ENCODE measurements around the gene NARF. TPM values are rescaled to one million over a fixed set of nuclear protein-coding genes. Genes with fewer than 3 reads are reported as not detected.
A peak's percentile ranks its signal among the peaks of the same experiment; 100 is the strongest.

Gene NARF
- total RNA-seq, 5 donors from 2014 or later (not counting 1 experiment from before 2014, with no cell fraction given), result 85.7 to 113 (median 101) TPM

- Histone ChIP-seq H3K27me3 (replicated peaks in 1 of 2; ENCODE audit: control insufficient read depth in 2 of 2, extremely low read depth in 1 of 2, insufficient read depth in 2 of 2, low read length in 1 of 2) (no peaks in the 10 kb centered on the region), H3K9me3 (no peaks in the 10 kb centered on the region), H3K27ac (ENCODE audit: low read length) (peak within 1 kb of the TSS; percentile 62), H3K4me3 (ENCODE audit: control insufficient read depth in 1 of 2, extremely low read depth in 1 of 2, low read length in 1 of 2) (peak within 1 kb of the TSS; percentile 65 to 83), H3K36me3 (ENCODE audit: control insufficient read depth in 2 of 2, extremely low read depth in 1 of 2, insufficient read depth in 1 of 2, low read length in 1 of 2) (peaks cover 0 to 17% of the 10 kb centered on the region in 2 donors), H3K4me1 (ENCODE audit: control insufficient read depth in 1 of 2, extremely low read depth in 1 of 2, insufficient read depth in 2 of 2, low read length in 2 of 2) (peaks cover 7 to 42% of the 10 kb centered on the region in 2 experiments)
- peaks cover 30 to 37% (median 36%) of the 10 kb centered on the region in 3 donors for H3K4me1 Mint-ChIP-seq
- peaks cover 30% of the 10 kb centered on the region for H3K36me3 Mint-ChIP-seq
- DNase-seq (peak; percentile 68 to 93 (median 80)), ATAC-seq (replicated peaks in 1 of 4) (peak; percentile 85 to 91 (median 87))
- POLR2A ChIA-PET, result interaction anchor here (0.6 to 1.1 kb wide), 3 partner anchors 40 to 526 kb away, joined by 3 to 4 read pairs (median 3); partner anchors contain the start of gene NARF (in 1 of the 2)
- no peaks in the 10 kb centered on the region for H3K27me3 Mint-ChIP-seq
- peak within 1 kb of the TSS; percentile 77 to 81 (median 80) for H3K4me3 Mint-ChIP-seq
- 1% methylated on average over 94 of the region's 108 CpGs for WGBS (ENCODE audit: insufficient coverage)
- peak within 1 kb of the TSS; percentile 91 to 93 for H3K27ac Mint-ChIP-seq
- CTCF ChIA-PET, result interaction anchor here (0.6 to 1.2 kb wide), 3 partner anchors 30 to 546 kb away, joined by 3 to 4 read pairs (median 4); no protein-coding TSS in a partner anchor
- H3K9me3 Mint-ChIP-seq, result no peaks in the 10 kb centered on the region
Observed at GRCh38 chr17:82418001-82418986, 40.2 kb upstream of the NARF start, which contains the start of the genes HEXD and OGFOD3. Gene HEXD, plus strand, starts transcription at chr17:82418347. Its CDS starts 1,453 bp downstream, at chr17:82419800. Gene OGFOD3, minus strand, starts transcription at chr17:82418586. Its CDS starts 101 bp downstream, at chr17:82418485.

- H3K36me3 Mint-ChIP-seq, result peaks cover 27% of the 10 kb centered on the region
- no peaks in the 10 kb centered on the region for H3K27me3 Mint-ChIP-seq
- peak overlapping the region; percentile 62 for H3K27ac ChIP-seq (ENCODE audit: low read length)
- no peaks in the 10 kb centered on the region for H3K9me3 Mint-ChIP-seq
- peak overlapping the region; percentile 91 to 93 for H3K27ac Mint-ChIP-seq
- WGBS (ENCODE audit: insufficient coverage), result no CpG with 5 or more reads among the region's 2 CpGs
- H3K4me1 ChIP-seq (ENCODE audit: control insufficient read depth in 1 of 2, extremely low read depth in 1 of 2, insufficient read depth in 2 of 2, low read length in 2 of 2), result peaks cover 7 to 38% of the 10 kb centered on the region in 2 experiments
- ChIA-PET CTCF (interaction anchor here in 1 of 2 donors (1.2 kb wide), 1 partner anchor 30 kb away, joined by 3 read pairs; no protein-coding TSS in a partner anchor), POLR2A (interaction anchor here (0.6 to 0.9 kb wide), 2 partner anchors 38 to 60 kb away, joined by 3 to 6 read pairs; partner anchors contain the start of gene TEX19 (in 1 of the 2))
- H3K36me3 ChIP-seq (ENCODE audit: control insufficient read depth in 2 of 2, extremely low read depth in 1 of 2, insufficient read depth in 1 of 2, low read length in 1 of 2), result peaks cover 0 to 14% of the 10 kb centered on the region in 2 donors
- no peak for ATAC-seq (replicated peaks in 1 of 4)
- DNase-seq, result peak in 1 of 35 experiments; percentile 42
- H3K4me3 Mint-ChIP-seq, result peak overlapping the region; percentile 77 to 81 (median 80)
- H3K9me3 ChIP-seq, result no peaks in the 10 kb centered on the region
- no peaks in the 10 kb centered on the region for H3K27me3 ChIP-seq (replicated peaks in 1 of 2; ENCODE audit: control insufficient read depth in 2 of 2, extremely low read depth in 1 of 2, insufficient read depth in 2 of 2, low read length in 1 of 2)
- H3K4me1 Mint-ChIP-seq, result peaks cover 27 to 40% (median 34%) of the 10 kb centered on the region in 3 donors
- peak overlapping the region in 1 of 2 donors; percentile 83 for H3K4me3 ChIP-seq (ENCODE audit: control insufficient read depth in 1 of 2, extremely low read depth in 1 of 2, low read length in 1 of 2)
Observed at GRCh38 chr17:82419540-82419939, 39.0 kb upstream of the NARF start.

- Mint-ChIP-seq H3K27ac (no peak overlapping the region), H3K9me3 (no peaks in the 10 kb centered on the region), H3K27me3 (no peaks in the 10 kb centered on the region), H3K4me1 (peaks cover 16 to 34% (median 26%) of the 10 kb centered on the region in 3 donors), H3K36me3 (peaks cover 28% of the 10 kb centered on the region), H3K4me3 (no peak overlapping the region)
- ATAC-seq (replicated peaks in 1 of 4) (peak in 1 of 4 experiments; percentile 56), DNase-seq (peak in 31 of 35 experiments; percentile 21 to 76 (median 49))
- POLR2A ChIA-PET, result no interaction called here
- Histone ChIP-seq H3K9me3 (no peaks in the 10 kb centered on the region), H3K27ac (ENCODE audit: low read length) (no peak overlapping the region), H3K4me1 (ENCODE audit: control insufficient read depth in 1 of 2, extremely low read depth in 1 of 2, insufficient read depth in 2 of 2, low read length in 2 of 2) (peaks cover 0 to 21% of the 10 kb centered on the region in 2 experiments), H3K36me3 (ENCODE audit: control insufficient read depth in 2 of 2, extremely low read depth in 1 of 2, insufficient read depth in 1 of 2, low read length in 1 of 2) (peaks cover 0 to 10% of the 10 kb centered on the region in 2 donors), H3K27me3 (replicated peaks in 1 of 2; ENCODE audit: control insufficient read depth in 2 of 2, extremely low read depth in 1 of 2, insufficient read depth in 2 of 2, low read length in 1 of 2) (no peaks in the 10 kb centered on the region), H3K4me3 (ENCODE audit: control insufficient read depth in 1 of 2, extremely low read depth in 1 of 2, low read length in 1 of 2) (no peak overlapping the region)
- CTCF ChIA-PET, result interaction anchor here in 1 of 2 donors (0.6 kb wide), 1 partner anchor 181 kb away, joined by 3 read pairs; no protein-coding TSS in a partner anchor
- WGBS (ENCODE audit: insufficient coverage), result 87% methylated on average over 21 of the region's 25 CpGs
Observed at GRCh38 chr17:82424001-82424862, 34.3 kb upstream of the NARF start.

- ChIA-PET CTCF (no interaction called here), POLR2A (no interaction called here)
- peaks cover 0 to 22% of the 10 kb centered on the region in 2 experiments for H3K4me1 ChIP-seq (ENCODE audit: control insufficient read depth in 1 of 2, extremely low read depth in 1 of 2, insufficient read depth in 2 of 2, low read length in 2 of 2)
- peaks cover 0 to 10% of the 10 kb centered on the region in 2 donors for H3K36me3 ChIP-seq (ENCODE audit: control insufficient read depth in 2 of 2, extremely low read depth in 1 of 2, insufficient read depth in 1 of 2, low read length in 1 of 2)
- H3K9me3 ChIP-seq, result no peaks in the 10 kb centered on the region
- ATAC-seq (replicated peaks in 1 of 4), result no peak
- Mint-ChIP-seq H3K4me1 (peaks cover 15 to 34% (median 26%) of the 10 kb centered on the region in 3 donors), H3K27ac (no peak overlapping the region), H3K36me3 (peaks cover 31% of the 10 kb centered on the region), H3K4me3 (no peak overlapping the region), H3K9me3 (no peaks in the 10 kb centered on the region), H3K27me3 (no peaks in the 10 kb centered on the region)
- no peaks in the 10 kb centered on the region for H3K27me3 ChIP-seq (replicated peaks in 1 of 2; ENCODE audit: control insufficient read depth in 2 of 2, extremely low read depth in 1 of 2, insufficient read depth in 2 of 2, low read length in 1 of 2)
- no peak for DNase-seq
- WGBS (ENCODE audit: insufficient coverage), result 100% methylated on average over 2 of the region's 2 CpGs
- no peak overlapping the region for H3K4me3 ChIP-seq (ENCODE audit: control insufficient read depth in 1 of 2, extremely low read depth in 1 of 2, low read length in 1 of 2)
- no peak overlapping the region for H3K27ac ChIP-seq (ENCODE audit: low read length)
Observed at GRCh38 chr17:82424863-82425159, 33.7 kb upstream of the NARF start.

GRCh38 chr17:82428546-82428945 is 30.0 kb upstream of the NARF start:
- H3K9me3 Mint-ChIP-seq, result no peaks in the 10 kb centered on the region
- Histone ChIP-seq H3K9me3 (no peaks in the 10 kb centered on the region), H3K27ac (ENCODE audit: low read length) (no peak overlapping the region), H3K36me3 (ENCODE audit: control insufficient read depth in 2 of 2, extremely low read depth in 1 of 2, insufficient read depth in 1 of 2, low read length in 1 of 2) (peaks cover 0 to 4% of the 10 kb centered on the region in 2 donors), H3K4me3 (ENCODE audit: control insufficient read depth in 1 of 2, extremely low read depth in 1 of 2, low read length in 1 of 2) (no peak overlapping the region), H3K27me3 (replicated peaks in 1 of 2; ENCODE audit: control insufficient read depth in 2 of 2, extremely low read depth in 1 of 2, insufficient read depth in 2 of 2, low read length in 1 of 2) (no peaks in the 10 kb centered on the region), H3K4me1 (ENCODE audit: control insufficient read depth in 1 of 2, extremely low read depth in 1 of 2, insufficient read depth in 2 of 2, low read length in 2 of 2) (peaks cover 0 to 19% of the 10 kb centered on the region in 2 experiments)
- H3K27ac Mint-ChIP-seq, result no peak overlapping the region
- no peak overlapping the region for H3K4me3 Mint-ChIP-seq
- ChIA-PET CTCF (interaction anchor here in 1 of 2 donors (0.6 kb wide), 1 partner anchor 123 kb away, joined by 5 read pairs; no protein-coding TSS in a partner anchor), POLR2A (no interaction called here)
- no peak for DNase-seq
- peaks cover 18% of the 10 kb centered on the region for H3K36me3 Mint-ChIP-seq
- no peaks in the 10 kb centered on the region for H3K27me3 Mint-ChIP-seq
- 90% methylated on average over 2 of the region's 3 CpGs for WGBS (ENCODE audit: insufficient coverage)
- H3K4me1 Mint-ChIP-seq, result peaks cover 13 to 27% (median 24%) of the 10 kb centered on the region in 3 donors
- ATAC-seq (replicated peaks in 1 of 4), result no peak
